SU-DHL-6 (cell line): Measurements from ENCODE around the gene GPR78.

Experiments used
- H2AFZ ChIP-seq: fragments of 200-600 bp; sonication (generic); 2 replicates; pipeline ENCODE4 v1.6.1; 2014; ENCODE audit warnings: low read depth, mild to moderate bottlenecking, moderate library complexity, mixed read lengths, antibody characterized with exemption, low read length; ENCODE audit not compliant: severe bottlenecking
- H3F3A ChIP-seq: fragments of 200-600 bp; shearing (Covaris generic); 2 replicates; pipeline ENCODE4 v1.6.0; 2016; ENCODE audit warnings: antibody characterized with exemption, mild to moderate bottlenecking; ENCODE audit not compliant: insufficient read depth
- H3K27ac ChIP-seq: fragments of 200-600 bp; sonication (generic); 2 replicates; pipeline ENCODE4 v1.5.1; 2016; ENCODE audit warnings: low read depth, mild to moderate bottlenecking, low read length, moderate library complexity, mixed read lengths
- H3K27me3 ChIP-seq: fragments of 200-600 bp; sonication (generic), shearing (Covaris generic); 2 replicates; pipeline ENCODE4 v1.6.0; 2014; ENCODE audit warnings: mild to moderate bottlenecking, low read length
- H3K36me3 ChIP-seq: fragments of 200-600 bp; sonication (generic); 2 replicates; pipeline ENCODE4 v1.6.1; 2014; ENCODE audit warnings: mild to moderate bottlenecking, low read length, mixed read lengths
- H3K4me2 ChIP-seq: fragments of 300-600, 200-600 bp; shearing (Covaris generic), sonication (generic); 2 replicates; pipeline ENCODE4 v1.6.0; 2014; ENCODE audit warnings: low read length, low read depth, mild to moderate bottlenecking; ENCODE audit not compliant: poor library complexity, severe bottlenecking
- H3K4me3 ChIP-seq: fragments of 200-600 bp; sonication (generic); 2 replicates; pipeline ENCODE4 v1.5.1; 2014; ENCODE audit warnings: antibody characterized with exemption, low read length, mild to moderate bottlenecking, mixed read lengths; ENCODE audit not compliant: insufficient read depth, poor library complexity, severe bottlenecking
- H3K79me2 ChIP-seq: fragments of 200-600 bp; sonication (generic); 2 replicates; pipeline ENCODE4 v1.6.1; 2014; ENCODE audit warnings: mild to moderate bottlenecking, low read length, moderate library complexity; ENCODE audit not compliant: insufficient read depth
- H3K9ac ChIP-seq: fragments of 200-600 bp; sonication (generic); 2 replicates; pipeline ENCODE4 v1.7.0; 2014; ENCODE audit warnings: mild to moderate bottlenecking, low read length
- H3K9me2 ChIP-seq: fragments of 200-600 bp; sonication (generic); replicated peaks from 2 replicates; pipeline ENCODE4 v1.6.1; 2014; ENCODE audit warnings: low read length; ENCODE audit not compliant: insufficient read depth
- H3K9me3 ChIP-seq: fragments of 200-600 bp; sonication (generic); 2 replicates; pipeline ENCODE4 v1.6.1; 2014; ENCODE audit warnings: low read length, mixed read lengths; ENCODE audit not compliant: insufficient read depth
- H4K20me1 ChIP-seq: fragments of 200-600 bp; sonication (generic); 2 replicates; pipeline ENCODE4 v1.6.1; 2014; ENCODE audit warnings: low read depth, mild to moderate bottlenecking, antibody characterized with exemption, low read length, moderate library complexity, mixed read lengths
- CTCF ChIP-seq: fragments of 200-600 bp; sonication (generic); IDR thresholded peaks from one replicate; pipeline ENCODE4 v1.5.1; 2017; ENCODE audit warnings: antibody characterized with exemption, mild to moderate bottlenecking, low read length, moderate library complexity; ENCODE audit not compliant: insufficient read depth, poor library complexity, severe bottlenecking
- EZH2phosphoT487 ChIP-seq: fragments of 200-600 bp; sonication (generic), shearing (Covaris generic); conservative IDR thresholded peaks from 2 replicates; pipeline ENCODE4 v1.6.1; 2018; ENCODE audit warnings: mild to moderate bottlenecking, antibody characterized with exemption, low read length, moderate library complexity, mixed read lengths

The GPR78 gene

GRCh38 chr4:8609406-8609805, 29.2 kb downstream of the GPR78 start:
- Histone ChIP-seq H3K4me3 (no peak overlapping the region), H2AFZ (no peak overlapping the region), H3K9me3 (no peaks in the 10 kb centered on the region), H3K9me2 (no peaks in the 10 kb centered on the region), H3K27me3 (no peaks in the 10 kb centered on the region), H3K27ac (no peak overlapping the region), H3K9ac (no peak overlapping the region), H3K79me2 (no peaks in the 10 kb centered on the region), H4K20me1 (no peaks in the 10 kb centered on the region), H3K4me2 (no peak overlapping the region), H3K36me3 (no peaks in the 10 kb centered on the region), H3F3A (no peaks in the 10 kb centered on the region)
- TF ChIP-seq CTCF, result no peak
- no peak for TF ChIP-seq EZH2phosphoT487

DNA sequence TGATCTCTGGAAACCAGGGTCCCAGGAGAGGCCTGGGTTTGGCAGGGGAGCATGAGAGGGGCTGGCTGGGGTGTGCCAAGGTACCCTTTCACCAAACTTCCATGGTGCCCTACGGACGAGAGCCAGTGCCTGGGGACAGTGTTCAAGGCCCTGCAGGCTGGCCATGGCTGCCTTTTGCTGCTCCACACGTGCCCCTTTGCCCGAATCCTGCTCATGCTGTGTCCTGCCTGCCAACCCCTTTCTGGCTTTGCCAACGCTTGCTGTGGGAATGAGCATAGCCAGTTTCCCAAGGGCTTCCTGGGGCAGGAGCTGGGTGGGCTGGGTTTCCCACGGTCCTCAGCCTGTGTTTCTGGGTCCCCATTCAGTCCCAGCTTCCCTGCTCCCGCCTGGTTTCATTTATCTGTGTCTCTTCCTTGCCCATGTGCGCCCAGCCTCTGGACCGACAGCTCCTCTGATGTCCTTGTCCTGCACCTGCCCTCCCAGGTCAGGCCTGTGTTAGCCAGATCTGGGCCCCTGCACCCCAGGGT, 29.7 kb downstream of the GPR78 start:
- Histone ChIP-seq H3F3A (no peaks in the 10 kb centered on the region), H3K9ac (no peak overlapping the region), H3K9me3 (no peaks in the 10 kb centered on the region), H3K4me3 (no peak overlapping the region), H3K36me3 (no peaks in the 10 kb centered on the region), H3K4me2 (no peak overlapping the region), H4K20me1 (no peaks in the 10 kb centered on the region), H3K27me3 (no peaks in the 10 kb centered on the region), H3K79me2 (no peaks in the 10 kb centered on the region), H3K9me2 (no peaks in the 10 kb centered on the region), H3K27ac (no peak overlapping the region), H2AFZ (no peak overlapping the region)
- no peak for TF ChIP-seq CTCF
- no peak for TF ChIP-seq EZH2phosphoT487

DNA sequence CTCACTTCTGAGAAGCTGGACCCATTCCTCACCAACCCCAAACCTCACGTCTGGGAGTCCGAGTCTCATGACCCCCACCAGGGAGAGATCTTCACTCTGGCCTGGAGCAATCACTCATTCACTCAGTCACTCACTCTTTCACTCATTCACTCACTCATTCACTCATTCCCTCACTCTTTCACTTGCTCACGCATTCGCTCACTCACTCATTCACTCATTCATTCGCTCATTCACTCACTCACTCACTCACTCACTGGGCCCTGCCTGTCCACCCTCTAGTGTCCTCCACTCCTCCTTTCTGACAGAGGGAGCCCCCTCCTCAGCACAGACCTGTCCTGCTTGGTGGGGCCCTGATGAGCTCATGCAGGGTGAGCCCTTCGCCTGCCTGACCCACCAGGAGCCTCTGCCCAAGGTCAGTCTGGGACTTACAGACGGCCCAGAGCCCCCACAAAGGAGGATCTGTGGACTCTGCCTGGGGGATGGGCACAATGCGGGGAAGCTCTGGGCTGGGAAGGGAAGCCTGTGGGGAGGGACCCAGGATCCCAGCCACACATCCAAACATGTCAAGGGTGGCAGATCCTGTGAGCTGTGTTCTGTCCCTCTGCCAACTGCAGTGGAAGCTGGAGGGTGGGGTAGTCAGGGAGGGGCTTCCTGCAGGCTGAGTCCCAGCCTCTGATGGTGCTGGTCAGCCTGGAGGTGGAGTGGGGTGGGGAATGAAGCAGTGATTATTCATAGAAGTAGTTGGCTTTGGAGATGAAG, 30.8 kb downstream of the GPR78 start:
- Histone ChIP-seq H3K27me3 (no peaks in the 10 kb centered on the region), H3K9me3 (no peaks in the 10 kb centered on the region), H2AFZ (no peak overlapping the region), H3K9ac (no peak overlapping the region), H3K79me2 (no peaks in the 10 kb centered on the region), H3K9me2 (no peaks in the 10 kb centered on the region), H3K4me3 (no peak overlapping the region), H4K20me1 (no peaks in the 10 kb centered on the region), H3K27ac (no peak overlapping the region), H3K36me3 (no peaks in the 10 kb centered on the region), H3F3A (no peaks in the 10 kb centered on the region), H3K4me2 (no peak overlapping the region)
- TF ChIP-seq CTCF (no peak), EZH2phosphoT487 (no peak)
